ENCODE measurements around the gene THY1.

The THY1 gene

DNA sequence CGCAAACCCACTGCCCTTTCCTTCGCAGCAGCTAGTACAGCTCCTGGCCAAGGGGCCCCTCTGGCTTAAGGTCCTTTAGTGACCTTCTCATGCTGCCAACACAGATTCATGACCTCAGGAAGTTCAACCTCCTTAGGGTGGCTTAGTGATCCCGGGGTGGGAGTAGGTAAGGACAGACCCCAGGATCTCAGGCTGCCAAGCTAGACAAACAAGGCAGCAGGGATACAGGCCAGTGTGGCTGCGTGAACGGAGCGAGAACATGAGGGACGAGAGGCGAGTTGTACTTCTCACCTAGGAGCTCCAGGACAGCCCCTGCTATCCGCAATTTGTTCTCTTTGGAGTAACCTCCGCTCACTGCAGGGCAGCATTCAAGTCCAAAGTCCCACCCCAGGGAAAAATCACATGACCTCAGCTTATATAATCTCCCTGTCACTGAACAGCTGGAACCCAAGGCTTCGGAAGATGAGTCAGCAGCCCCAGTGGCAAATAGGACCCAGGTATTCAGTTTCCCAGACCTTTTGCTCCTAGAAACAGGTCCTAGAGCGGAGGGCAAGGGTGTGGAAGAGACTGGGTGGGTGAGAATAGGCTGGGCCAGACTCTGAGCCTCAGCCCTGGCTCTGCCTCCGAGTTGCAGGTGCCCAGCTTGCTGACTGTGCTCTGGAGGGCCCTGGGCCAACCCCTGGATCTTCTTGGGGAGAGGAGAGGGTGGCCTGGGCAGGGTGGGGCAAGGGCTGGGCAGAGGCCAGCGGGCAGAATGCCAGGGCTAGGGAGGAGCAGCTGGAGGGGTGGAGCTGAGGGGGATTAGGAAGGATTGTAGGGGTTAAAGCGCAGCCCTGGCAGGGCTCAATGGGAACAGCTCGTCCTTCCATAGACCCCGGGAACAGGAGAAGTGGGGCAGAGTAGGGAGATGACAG is 54.6 kb downstream of the THY1 start:
- DNase-seq = peak; percentile 46

GRCh38 chr11:119367661-119368120 is 55.3 kb downstream of the THY1 start:
- peak; percentile 90 for DNase-seq
